Hepatocyte (in vitro differentiated cells): ENCODE measurements around the gene KCTD10. TPM values are rescaled to one million over a fixed set of nuclear protein-coding genes. Genes with fewer than 3 reads are reported as not detected.

Experiments
- DNase-seq: peaks from one replicate; pipeline ENCODE4 v3.0.0-alpha.2; 2016; ENCODE audit warnings: low spot score
- H2AFZ ChIP-seq: fragments of 200-600 bp; sonication (generic); 2 replicates; pipeline ENCODE4 v1.6.0; 2016; ENCODE audit warnings: antibody characterized with exemption, mild to moderate bottlenecking
- H3K27ac ChIP-seq: fragments of 200-600 bp; sonication (generic); 2 replicates; pipeline ENCODE4 v1.5.1; 2016; ENCODE audit warnings: mild to moderate bottlenecking
- H3K27me3 ChIP-seq: fragments of 200-600 bp; sonication (generic); 2 replicates; pipeline ENCODE4 v1.6.1; 2016
- H3K36me3 ChIP-seq: fragments of 200-600 bp; sonication (generic); replicated peaks from 2 replicates; pipeline ENCODE4 v1.5.1; 2016; ENCODE audit warnings: low read depth; ENCODE audit not compliant: insufficient read depth
- H3K4me1 ChIP-seq: fragments of 200-600 bp; sonication (generic); 2 replicates; pipeline ENCODE4 v1.5.1; 2016; ENCODE audit warnings: mild to moderate bottlenecking, moderate library complexity; ENCODE audit not compliant: insufficient read depth
- H3K4me2 ChIP-seq: fragments of 200-600 bp; sonication (generic); 2 replicates; pipeline ENCODE4 v1.6.0; 2016
- H3K4me3 ChIP-seq: fragments of 200-600 bp; sonication (generic); 2 replicates; pipeline ENCODE4 v1.5.1; 2016; ENCODE audit warnings: mild to moderate bottlenecking
- H3K79me2 ChIP-seq: fragments of 200-600 bp; sonication (generic); 2 replicates; pipeline ENCODE4 v1.6.0; 2017; ENCODE audit warnings: mild to moderate bottlenecking
- H3K9me2 ChIP-seq: fragments of 200-600 bp; sonication (generic); replicated peaks from 2 replicates; pipeline ENCODE4 v1.6.0; 2017; ENCODE audit warnings: mild to moderate bottlenecking; ENCODE audit not compliant: insufficient read depth
- H3K9me3 ChIP-seq: fragments of 200-600 bp; sonication (generic); 2 replicates; pipeline ENCODE4 v1.5.1; 2016; ENCODE audit warnings: low read depth, mild to moderate bottlenecking
- H4K20me1 ChIP-seq: fragments of 200-600 bp; sonication (generic); 2 replicates; pipeline ENCODE4 v1.6.0; 2016; ENCODE audit warnings: mild to moderate bottlenecking; ENCODE audit not compliant: insufficient read depth, poor library complexity, severe bottlenecking
- CTCF ChIP-seq: fragments of 200-600 bp; sonication (generic); IDR thresholded peaks from 2 replicates; pipeline ENCODE4 v1.5.1; 2016; ENCODE audit warnings: antibody characterized with exemption, mild to moderate bottlenecking; ENCODE audit not compliant: poor library complexity
- EZH2 ChIP-seq: fragments of 200-600 bp; sonication (generic); IDR thresholded peaks from 2 replicates; pipeline ENCODE4 v1.6.1; 2016; ENCODE audit warnings: antibody characterized with exemption, mild to moderate bottlenecking, borderline replicate concordance
- EZH2phosphoT487 ChIP-seq: fragments of 200-600 bp; sonication (generic); IDR thresholded peaks from one replicate; pipeline ENCODE4 v1.6.1; 2018; ENCODE audit warnings: antibody characterized with exemption, mild to moderate bottlenecking, low read depth, moderate library complexity; ENCODE audit not compliant: unreplicated experiment, severe bottlenecking
- WGBS: methylation state at CpG from one replicate; pipeline ENCODE4 v1.1.6; 2016; ENCODE audit warnings: low lambda C conversion rate; ENCODE audit errors: missing lambda C conversion rate; 5-methylcytosine and 5-hydroxymethylcytosine counted together
- polyA plus RNA-seq: library from polyadenylated mRNA; unstranded; fragments of >200 nt; fragmentation: Nextera tagmentation; extraction: Ambion mirVana; gene quantifications from 2 replicates; pipeline ENCODE4 v1.2.1, GENCODE V29; 2016
- total RNA-seq: library from RNA; depleted of rRNA; stranded (reverse); fragments of >200 nt; gene quantifications from 2 replicates; pipeline ENCODE4 v1.2.3, GENCODE V29; 2014

KCTD10 gene
- total and polyA plus RNA-seq, 2 experiments from 2014 or later = 29.4 to 29.7 TPM

- TF ChIP-seq EZH2phosphoT487 = no peak
- no peak for TF ChIP-seq EZH2
- TF ChIP-seq CTCF = no peak
- Histone ChIP-seq H3K27me3 (no peaks in the 10 kb centered on the region), H4K20me1 (no peaks in the 10 kb centered on the region), H3K27ac (no peak overlapping the region), H3K4me2 (no peak overlapping the region), H3K9me2 (no peaks in the 10 kb centered on the region), H2AFZ (no peak overlapping the region), H3K79me2 (no peaks in the 10 kb centered on the region), H3K4me1 (no peaks in the 10 kb centered on the region), H3K4me3 (no peak overlapping the region), H3K36me3 (no peaks in the 10 kb centered on the region), H3K9me3 (no peaks in the 10 kb centered on the region)
- 87% methylated on average over 9 of the region's 9 CpGs for WGBS
- no peak for DNase-seq
Observed at GRCh38 chr12:109500406-109501185, 23.5 kb upstream of the KCTD10 start.

- Histone ChIP-seq H3K4me3 (no peak overlapping the region), H3K9me3 (no peaks in the 10 kb centered on the region), H3K4me2 (no peak overlapping the region), H3K79me2 (no peaks in the 10 kb centered on the region), H3K9me2 (no peaks in the 10 kb centered on the region), H2AFZ (no peak overlapping the region), H3K36me3 (no peaks in the 10 kb centered on the region), H3K27me3 (no peaks in the 10 kb centered on the region), H3K27ac (no peak overlapping the region), H3K4me1 (no peaks in the 10 kb centered on the region), H4K20me1 (no peaks in the 10 kb centered on the region)
- no peak for DNase-seq
- 81% methylated on average over 7 of the region's 7 CpGs for WGBS
- TF ChIP-seq EZH2phosphoT487 = no peak
- TF ChIP-seq EZH2 = no peak
- no peak for TF ChIP-seq CTCF
Observed at GRCh38 chr12:109497675-109498074, 20.6 kb upstream of the KCTD10 start.

- no peaks in the 10 kb centered on the region for H3K36me3 ChIP-seq
- H3K79me2 ChIP-seq = no peaks in the 10 kb centered on the region
- no peaks in the 10 kb centered on the region for H3K9me3 ChIP-seq
- no peak for DNase-seq
- no peak overlapping the region for H3K4me2 ChIP-seq
- H3K4me1 ChIP-seq = no peaks in the 10 kb centered on the region
- H3K27ac ChIP-seq = no peak overlapping the region
- H3K4me3 ChIP-seq = no peak overlapping the region
- H4K20me1 ChIP-seq = no peaks in the 10 kb centered on the region
- H3K27me3 ChIP-seq = no peaks in the 10 kb centered on the region
- TF ChIP-seq CTCF (no peak), EZH2 (no peak), EZH2phosphoT487 (no peak)
- no peak overlapping the region for H2AFZ ChIP-seq
- H3K9me2 ChIP-seq = no peaks in the 10 kb centered on the region
Observed at GRCh38 chr12:109496306-109496705, 19.2 kb upstream of the KCTD10 start.

DNA sequence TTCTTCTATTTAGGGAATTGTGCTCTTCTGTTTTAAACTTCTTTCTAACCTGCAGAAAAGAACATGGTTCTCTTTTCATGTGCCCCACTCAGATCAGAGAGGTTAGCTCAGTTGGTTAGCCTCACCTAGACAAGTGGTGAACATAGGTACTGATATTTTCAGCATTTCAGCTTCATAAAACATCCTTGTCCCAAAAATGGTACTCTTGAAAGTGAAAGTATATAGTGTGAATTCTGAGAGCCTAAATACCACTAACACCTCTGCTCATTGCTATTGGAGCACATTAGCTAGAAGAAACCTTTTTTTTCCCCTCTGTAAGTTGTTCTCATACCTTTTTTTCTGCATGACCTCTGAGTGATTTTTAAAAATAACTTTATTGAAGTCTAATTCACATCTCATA, 17.9 kb upstream of the KCTD10 start:
- TF ChIP-seq CTCF = no peak
- TF ChIP-seq EZH2 = no peak
- no peak for TF ChIP-seq EZH2phosphoT487
- H3K4me2 ChIP-seq = no peak overlapping the region
- no peaks in the 10 kb centered on the region for H3K79me2 ChIP-seq
- no peaks in the 10 kb centered on the region for H4K20me1 ChIP-seq
- no peak for DNase-seq
- H3K27ac ChIP-seq = no peak overlapping the region
- no peaks in the 10 kb centered on the region for H3K9me2 ChIP-seq
- no peaks in the 10 kb centered on the region for H3K9me3 ChIP-seq
- H3K36me3 ChIP-seq = no peaks in the 10 kb centered on the region
- no peak overlapping the region for H2AFZ ChIP-seq
- H3K4me1 ChIP-seq = no peaks in the 10 kb centered on the region
- H3K4me3 ChIP-seq = no peak overlapping the region
- no peaks in the 10 kb centered on the region for H3K27me3 ChIP-seq
